K562 (cell line): ENCODE results near the gene LATS2. TPM values are rescaled to one million over a fixed set of nuclear protein-coding genes. Genes with fewer than 3 reads are reported as not detected.

Experiments used
- ATF1 ChIP-seq, 2 experiments: fragments of 450-650 bp in 1 of 2; IDR thresholded peaks; 2 replicates each; pipeline ENCODE4 v1.6.1; 2016; ENCODE audit warnings: missing compliant biosample characterization in 1 of 2, missing genetic modification characterization in 1 of 2
- CREB1 ChIP-seq, 2 experiments: sonication (generic) in 1 of 2; formaldehyde crosslinking in 1 of 2; IDR thresholded peaks; 2 replicates each; pipeline versions ENCODE4 v1.6.1 to v1.8.0; 2012 to 2022; ENCODE audit warnings: inconsistent platforms in 1 of 2, mild to moderate bottlenecking in 1 of 2, missing genetic modification reagents in 1 of 2, moderate library complexity in 1 of 2
- ELF1 ChIP-seq: fragments of 200-800 bp; sonication (Bioruptor generic); IDR thresholded peaks from 2 replicates; pipeline ENCODE4 v1.6.1; 2016; ENCODE audit warnings: missing genetic modification characterization, missing compliant biosample characterization
- FOXJ2 ChIP-seq: fragments of 200-800 bp; sonication (Bioruptor generic); IDR thresholded peaks from 2 replicates; pipeline ENCODE4 v1.6.1; 2016; ENCODE audit warnings: missing genetic modification characterization, missing compliant biosample characterization
- ILK ChIP-seq: fragments of 450-650 bp; IDR thresholded peaks from 2 replicates; pipeline ENCODE4 v1.6.1; 2016; ENCODE audit warnings: missing genetic modification characterization, low read depth, mild to moderate bottlenecking, missing compliant biosample characterization, moderate library complexity, borderline replicate concordance
- JUN ChIP-seq, 2 experiments: sonication (generic) in 1 of 2; formaldehyde crosslinking in 1 of 2; IDR thresholded peaks; 2 replicates each; pipeline versions ENCODE4 v1.6.1 to v1.8.0; 2012 to 2022; ENCODE audit warnings: borderline replicate concordance in 2 of 2, mild to moderate bottlenecking in 2 of 2, improper control_type of control experiment in 1 of 2, low read depth in 1 of 2, low read length in 1 of 2, missing genetic modification reagents in 1 of 2
- KAT8 ChIP-seq: fragments of 450-650 bp; IDR thresholded peaks from 2 replicates; pipeline ENCODE4 v1.6.1; 2016; ENCODE audit warnings: low read depth, mild to moderate bottlenecking
- MTA3 ChIP-seq: fragments of 450-650 bp; formaldehyde crosslinking; IDR thresholded peaks from 2 replicates; pipeline ENCODE4 v1.6.1; 2017; ENCODE audit warnings: mild to moderate bottlenecking, borderline replicate concordance
- PCBP2 ChIP-seq: fragments of 200-400 bp; formaldehyde crosslinking; IDR thresholded peaks from 2 replicates; pipeline ENCODE4 v1.6.1; 2018; ENCODE audit warnings: low read length, low read depth, mild to moderate bottlenecking, moderate library complexity; ENCODE audit not compliant: poor library complexity, severe bottlenecking
- PRMT5 ChIP-seq: sonication (generic); formaldehyde crosslinking; IDR thresholded peaks from 2 replicates; pipeline ENCODE4 v1.5.0; 2020; ENCODE audit warnings: missing genetic modification reagents
- RBBP5 ChIP-seq: fragments of 200-600 bp; sonication (generic); IDR thresholded peaks from 2 replicates; pipeline ENCODE4 v1.6.1; 2012; ENCODE audit warnings: borderline replicate concordance, mild to moderate bottlenecking, low read length, control low read depth, inconsistent platforms; ENCODE audit not compliant: insufficient read depth, poor library complexity, severe bottlenecking
- RBM39 ChIP-seq: fragments of 200-400 bp; formaldehyde crosslinking; optimal IDR thresholded peaks from 2 replicates; pipeline ENCODE3; 2018; ENCODE audit warnings: low read depth, low read length
- SAFB ChIP-seq: fragments of 200-400 bp; formaldehyde crosslinking; IDR thresholded peaks from 2 replicates; pipeline ENCODE4 v1.6.1; 2017; ENCODE audit warnings: low read depth, low read length, borderline replicate concordance
- SETDB1 ChIP-seq: IDR thresholded peaks from one replicate; pipeline ENCODE4 v1.6.1; 2012; ENCODE audit warnings: low read length, control low read depth, inconsistent platforms
- SP1 ChIP-seq: sonication (generic); formaldehyde crosslinking; IDR thresholded peaks from 2 replicates; pipeline ENCODE4 v1.8.1; 2022; ENCODE audit warnings: mild to moderate bottlenecking, missing genetic modification reagents
- ZNF696 ChIP-seq: fragments of 250-450 bp; sonication (Bioruptor Pico); conservative IDR thresholded peaks from 2 replicates; pipeline ENCODE4 v1.4.0; 2020; ENCODE audit warnings: mild to moderate bottlenecking, moderate library complexity
- ZNF699 ChIP-seq: fragments of 250-450 bp; sonication (Bioruptor Pico); IDR thresholded peaks from 2 replicates; pipeline ENCODE4 v1.8.0; 2021; ENCODE audit warnings: mild to moderate bottlenecking, moderate library complexity; ENCODE audit not compliant: insufficient replicate concordance
- ZNF764 ChIP-seq: fragments of 250-450 bp; sonication (Bioruptor Pico); IDR thresholded peaks from 2 replicates; pipeline ENCODE4 v1.4.0; 2020; ENCODE audit warnings: low read depth, mild to moderate bottlenecking, moderate library complexity
- polyA plus RNA-seq, 8 experiments: library from polyadenylated mRNA; depleted of rRNA in 4 of 8; stranded (reverse) in 5 of 8; unstranded in 3 of 8; fragments of >200 nt; fragmentation: Nextera tagmentation in 2 of 8; fragmentation: Illumina TruSeq in 1 of 8; extraction: Ambion mirVana in 2 of 8; extraction: Trizol in 1 of 8; gene quantifications; 2 replicates each; pipeline versions ENCODE4 v1.2.1 to v1.2.3, GENCODE V29; 2011 to 2014; ENCODE audit warnings: inconsistent platforms in 1 of 8, missing spikeins in 1 of 8
- total RNA-seq, 7 experiments: library from RNA; depleted of rRNA in 6 of 7; stranded (reverse); fragments of >200 nt in 6 of 7; fragmentation: Illumina TruSeq in 2 of 7; extraction: Trizol in 2 of 7; gene quantifications; 2 replicates each; pipeline versions ENCODE4 v1.2.1 to v1.2.3, GENCODE V29; 2011 to 2021; ENCODE audit warnings: low replicate concordance in 1 of 7
- TF ChIP-seq, protein P1 (sequence below): sonication (generic); formaldehyde crosslinking; IDR thresholded peaks from 2 replicates; pipeline ENCODE4 v1.9.0; 2022; ENCODE audit warnings: mild to moderate bottlenecking, missing genetic modification reagents
- TF ChIP-seq, protein P2 (sequence below), 3 experiments: IDR thresholded peaks in 2 of 3; conservative IDR thresholded peaks in 1 of 3; 2 replicates each; pipeline ENCODE4 v1.5.1; 2011 to 2012; ENCODE audit warnings: low read length in 3 of 3, mild to moderate bottlenecking in 3 of 3, control low read depth in 2 of 3, improper control_type of control experiment in 1 of 3, inconsistent platforms in 1 of 3, low read depth in 1 of 3, mixed read lengths in 1 of 3, moderate library complexity in 1 of 3; ENCODE audit not compliant: insufficient read depth in 2 of 3
- TF ChIP-seq, protein P3 (sequence below): fragments of 450-650 bp; IDR thresholded peaks from 2 replicates; pipeline ENCODE4 v1.6.1; 2016
- TF ChIP-seq, protein P4 (sequence below): fragments of 250-450 bp; sonication (Bioruptor Pico); IDR thresholded peaks from 2 replicates; pipeline ENCODE4 v1.5.0; 2021

LATS2 gene
- total and polyA plus RNA-seq, 9 of the 15 experiments (the other 6 are each of a cell fraction or from before 2014, with no cell fraction given), result 0.18 to 3.7 (median 0.76) TPM

DNA sequence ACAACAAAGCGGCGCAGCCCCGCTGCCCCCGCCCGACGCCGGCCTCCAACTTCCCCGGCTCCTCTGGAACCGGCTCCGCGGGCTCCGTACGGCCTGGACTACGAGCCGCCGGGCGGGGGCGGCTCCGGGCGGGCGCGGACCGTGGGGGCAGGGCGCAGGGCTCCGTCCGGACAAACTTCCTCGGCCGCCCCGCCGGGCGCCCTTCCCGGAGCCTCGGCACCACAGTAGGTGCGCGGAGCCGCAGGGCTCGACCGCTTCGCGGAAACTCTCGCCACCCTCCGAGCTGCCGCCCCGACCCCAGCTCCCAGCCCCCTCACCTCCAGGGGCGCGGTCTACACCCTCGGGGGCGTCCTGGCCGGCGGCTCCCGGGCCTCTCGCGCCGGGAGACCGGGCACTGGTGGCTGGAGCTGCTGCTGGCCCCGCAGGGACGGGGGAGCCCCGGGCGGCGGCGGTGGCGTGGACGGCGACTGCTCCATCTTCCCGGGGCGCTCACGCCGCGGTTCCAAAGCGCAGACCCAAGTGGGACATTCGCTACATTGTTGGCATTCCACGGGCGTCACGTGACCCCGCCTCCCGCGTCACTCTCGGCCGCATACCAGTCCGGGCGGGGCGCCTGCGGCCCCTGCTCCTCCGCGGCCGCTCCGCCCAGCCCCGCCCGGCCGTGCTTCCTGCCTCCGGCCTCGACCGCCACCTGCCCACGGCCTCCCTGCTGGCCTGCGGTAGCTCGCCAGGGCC, at the start of gene LATS2 (continued):
- 0 out of 2 replicates have a peak, but pooled peaks have one; percentile 37 for TF ChIP-seq MTA3
- no peak for TF ChIP-seq RBM39
- no peak for TF ChIP-seq FOXJ2 (tag)
- TF ChIP-seq, protein P1, sequence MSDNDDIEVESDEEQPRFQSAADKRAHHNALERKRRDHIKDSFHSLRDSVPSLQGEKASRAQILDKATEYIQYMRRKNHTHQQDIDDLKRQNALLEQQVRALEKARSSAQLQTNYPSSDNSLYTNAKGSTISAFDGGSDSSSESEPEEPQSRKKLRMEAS (CRISPR knock-in tag), result peak; percentile 49
- TF ChIP-seq ATF1 (CRISPR knock-in tag; IDR thresholded peaks at IDR 0.05), result no peak
- TF ChIP-seq ATF1 (tag; IDR thresholded peaks at IDR 0.05), result peak; percentile 90
- TF ChIP-seq ILK (tag), result no peak
- peak; percentile 53 for TF ChIP-seq RBBP5
- TF ChIP-seq ZNF699 (CRISPR knock-in tag), result no peak
- TF ChIP-seq PCBP2, result no peak
- TF ChIP-seq ZNF764 (CRISPR knock-in tag), result no peak
- TF ChIP-seq KAT8, result no peak
- TF ChIP-seq SAFB, result peak; percentile 64; the same call in 1 of the 2 replicates
- TF ChIP-seq, protein P2, sequence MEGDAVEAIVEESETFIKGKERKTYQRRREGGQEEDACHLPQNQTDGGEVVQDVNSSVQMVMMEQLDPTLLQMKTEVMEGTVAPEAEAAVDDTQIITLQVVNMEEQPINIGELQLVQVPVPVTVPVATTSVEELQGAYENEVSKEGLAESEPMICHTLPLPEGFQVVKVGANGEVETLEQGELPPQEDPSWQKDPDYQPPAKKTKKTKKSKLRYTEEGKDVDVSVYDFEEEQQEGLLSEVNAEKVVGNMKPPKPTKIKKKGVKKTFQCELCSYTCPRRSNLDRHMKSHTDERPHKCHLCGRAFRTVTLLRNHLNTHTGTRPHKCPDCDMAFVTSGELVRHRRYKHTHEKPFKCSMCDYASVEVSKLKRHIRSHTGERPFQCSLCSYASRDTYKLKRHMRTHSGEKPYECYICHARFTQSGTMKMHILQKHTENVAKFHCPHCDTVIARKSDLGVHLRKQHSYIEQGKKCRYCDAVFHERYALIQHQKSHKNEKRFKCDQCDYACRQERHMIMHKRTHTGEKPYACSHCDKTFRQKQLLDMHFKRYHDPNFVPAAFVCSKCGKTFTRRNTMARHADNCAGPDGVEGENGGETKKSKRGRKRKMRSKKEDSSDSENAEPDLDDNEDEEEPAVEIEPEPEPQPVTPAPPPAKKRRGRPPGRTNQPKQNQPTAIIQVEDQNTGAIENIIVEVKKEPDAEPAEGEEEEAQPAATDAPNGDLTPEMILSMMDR (IDR thresholded peaks at IDR 0.05 in 2 of 3, conservative IDR thresholded peaks at IDR 0.05 in 1 of 3; ENCODE audit: insufficient read depth in 2 of 3, low read depth in 1 of 3, low read length in 3 of 3), result 0 out of 6 replicates have a peak, but pooled peaks of 2 of the 3 experiments have one; percentile 15 to 16
- TF ChIP-seq SP1, result no peak
- no peak for TF ChIP-seq SETDB1
- TF ChIP-seq PRMT5 (CRISPR knock-in tag), result no peak
- TF ChIP-seq, protein P3, sequence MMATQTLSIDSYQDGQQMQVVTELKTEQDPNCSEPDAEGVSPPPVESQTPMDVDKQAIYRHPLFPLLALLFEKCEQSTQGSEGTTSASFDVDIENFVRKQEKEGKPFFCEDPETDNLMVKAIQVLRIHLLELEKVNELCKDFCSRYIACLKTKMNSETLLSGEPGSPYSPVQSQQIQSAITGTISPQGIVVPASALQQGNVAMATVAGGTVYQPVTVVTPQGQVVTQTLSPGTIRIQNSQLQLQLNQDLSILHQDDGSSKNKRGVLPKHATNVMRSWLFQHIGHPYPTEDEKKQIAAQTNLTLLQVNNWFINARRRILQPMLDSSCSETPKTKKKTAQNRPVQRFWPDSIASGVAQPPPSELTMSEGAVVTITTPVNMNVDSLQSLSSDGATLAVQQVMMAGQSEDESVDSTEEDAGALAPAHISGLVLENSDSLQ, result peak; percentile 59
- TF ChIP-seq ELF1 (tag), result no peak
- TF ChIP-seq JUN (IDR thresholded peaks at IDR 0.05; ENCODE audit: borderline replicate concordance, low read depth, low read length), result no peak
- no peak for TF ChIP-seq JUN (CRISPR knock-in tag; IDR thresholded peaks at IDR 0.05; ENCODE audit: borderline replicate concordance)
- peak; percentile 71 for TF ChIP-seq CREB1 (IDR thresholded peaks at IDR 0.05)
- TF ChIP-seq CREB1 (CRISPR knock-in tag; IDR thresholded peaks at IDR 0.05), result peak; percentile 61; the same call in 1 of the 2 replicates
- TF ChIP-seq ZNF696 (CRISPR knock-in tag), result no peak
- TF ChIP-seq, protein P4, sequence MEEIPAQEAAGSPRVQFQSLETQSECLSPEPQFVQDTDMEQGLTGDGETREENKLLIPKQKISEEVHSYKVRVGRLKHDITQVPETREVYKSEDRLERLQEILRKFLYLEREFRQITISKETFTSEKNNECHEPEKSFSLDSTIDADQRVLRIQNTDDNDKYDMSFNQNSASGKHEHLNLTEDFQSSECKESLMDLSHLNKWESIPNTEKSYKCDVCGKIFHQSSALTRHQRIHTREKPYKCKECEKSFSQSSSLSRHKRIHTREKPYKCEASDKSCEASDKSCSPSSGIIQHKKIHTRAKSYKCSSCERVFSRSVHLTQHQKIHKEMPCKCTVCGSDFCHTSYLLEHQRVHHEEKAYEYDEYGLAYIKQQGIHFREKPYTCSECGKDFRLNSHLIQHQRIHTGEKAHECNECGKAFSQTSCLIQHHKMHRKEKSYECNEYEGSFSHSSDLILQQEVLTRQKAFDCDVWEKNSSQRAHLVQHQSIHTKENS (CRISPR knock-in tag), result no peak
